ENCODE data around the gene TRIM74.
"Not testable (repeated sequence)": the region's sequence is repeated elsewhere in the genome, so short reads cannot be mapped to it uniquely, and the experiment has no call there.

The TRIM74 gene

DNA sequence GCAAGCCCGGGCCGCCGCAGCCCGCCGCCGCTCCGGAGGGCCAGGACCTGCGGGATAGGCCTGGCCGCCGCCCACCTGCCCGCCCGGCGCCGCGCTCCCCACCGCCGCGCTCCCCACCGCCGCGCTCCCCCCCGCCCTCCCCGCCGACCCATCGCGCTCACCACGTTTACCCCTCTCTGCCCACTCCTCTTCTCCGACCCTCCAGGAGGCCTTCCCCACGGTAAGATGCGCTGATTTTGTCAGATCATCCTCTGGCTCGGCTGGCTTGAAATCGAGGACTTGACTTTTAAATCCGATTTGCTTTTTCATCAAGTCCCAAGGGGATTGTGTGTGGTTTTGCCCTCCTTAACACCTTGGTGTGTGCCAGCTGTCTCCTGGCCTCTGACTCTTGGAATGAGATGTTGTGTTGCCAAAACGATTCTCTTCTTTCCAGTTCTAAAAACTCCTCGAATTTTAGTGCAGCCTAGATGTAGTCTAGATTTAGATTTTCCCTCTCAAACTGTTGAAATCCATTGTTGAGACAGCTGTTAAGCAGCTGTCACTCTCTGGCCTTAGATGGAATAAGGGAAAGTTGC lies 43.6 kb downstream of the TRIM74 start:
- H3K36me3 ChIP-seq (ENCODE audit: control insufficient read depth, low read depth, low read length): peaks cover 38% of the 10 kb centered on the region
- no peaks in the 10 kb centered on the region for H3K9me3 ChIP-seq (ENCODE audit: control insufficient read depth, low read depth, low read length)
- H3K4me3 ChIP-seq (ENCODE audit: low read length): peak overlapping the region; percentile 86
- H3K27me3 ChIP-seq (ENCODE audit: control insufficient read depth, insufficient read depth, low read length): no peaks in the 10 kb centered on the region
- H3K9ac ChIP-seq (ENCODE audit: low read length): peak overlapping the region; percentile 96
- H3K27ac ChIP-seq (ENCODE audit: low read length): no peak overlapping the region
- H3K4me1 ChIP-seq (ENCODE audit: control insufficient read depth, low read depth, low read length): no peaks in the 10 kb centered on the region

DNA sequence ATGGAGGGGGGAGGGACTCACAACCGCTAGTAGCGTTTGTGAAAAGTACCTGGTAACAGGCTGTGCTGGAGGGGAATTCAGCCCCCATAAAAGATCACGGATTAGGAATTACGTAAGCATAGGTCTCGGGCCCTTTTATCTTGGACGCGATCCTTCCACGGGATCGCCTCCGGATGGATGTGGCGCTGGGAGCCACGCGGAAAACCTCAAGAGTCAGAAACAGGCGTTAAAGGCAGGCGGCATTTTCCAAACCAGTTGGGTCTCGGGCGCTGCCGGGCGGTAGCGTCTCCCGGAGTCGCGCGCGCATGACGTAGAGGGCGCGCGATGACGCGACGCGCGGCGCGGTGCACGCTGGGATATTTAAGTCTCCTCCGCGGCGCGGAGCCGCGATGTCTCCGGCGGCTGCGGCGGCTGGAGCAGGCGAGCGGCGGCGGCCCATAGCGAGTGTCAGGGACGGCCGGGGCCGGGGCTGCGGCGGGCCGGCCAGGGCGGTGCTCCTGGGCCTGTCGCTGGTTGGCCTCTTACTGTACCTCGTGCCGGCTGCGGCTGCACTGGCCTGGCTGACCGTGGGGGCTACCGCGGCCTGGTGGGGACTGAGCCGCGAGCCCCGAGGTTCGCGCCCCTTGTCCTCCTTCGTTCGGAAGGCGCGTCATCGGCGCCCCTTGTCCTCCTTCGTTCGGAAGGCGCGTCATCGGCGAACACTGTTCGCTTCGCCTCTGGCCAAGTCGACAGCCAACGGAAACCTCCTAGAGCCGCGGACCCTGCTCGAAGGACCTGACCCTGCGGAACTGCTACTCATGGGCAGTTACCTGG lies 44.3 kb downstream of the TRIM74 start, which contains the start of gene POM121:
Gene POM121, plus strand, starts transcription at position 363 of the 813 bp plus-strand sequence. Its CDS starts 27 bp downstream, at position 390.
- Histone ChIP-seq H3K4me3 (ENCODE audit: low read length) (peak within 1 kb of the TSS; percentile 86), H3K27me3 (ENCODE audit: control insufficient read depth, insufficient read depth, low read length) (no peaks in the 10 kb centered on the region), H3K4me1 (ENCODE audit: control insufficient read depth, low read depth, low read length) (no peaks in the 10 kb centered on the region), H3K27ac (ENCODE audit: low read length) (peak within 1 kb of the TSS; percentile 92), H3K9ac (ENCODE audit: low read length) (peak within 1 kb of the TSS; percentile 96), H3K9me3 (ENCODE audit: control insufficient read depth, low read depth, low read length) (no peaks in the 10 kb centered on the region), H3K36me3 (ENCODE audit: control insufficient read depth, low read depth, low read length) (peaks cover 31% of the 10 kb centered on the region)

DNA sequence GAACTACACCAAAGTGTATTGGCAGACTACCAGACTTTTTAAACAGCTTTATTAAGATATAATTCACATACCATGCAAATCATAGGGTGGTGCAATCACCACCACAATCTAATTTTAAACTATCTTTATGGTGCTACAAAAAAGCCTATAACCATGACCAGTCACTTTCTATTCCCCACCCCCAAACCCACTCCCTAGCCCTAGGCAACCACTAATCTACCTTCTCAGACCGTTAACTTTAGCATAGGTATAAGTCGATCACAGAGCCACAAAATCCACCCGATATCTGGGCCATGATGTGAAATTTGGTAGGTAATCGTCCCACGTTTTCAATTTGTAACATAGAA lies 44.9 kb downstream of the TRIM74 start:
- H3K4me1 ChIP-seq (ENCODE audit: control insufficient read depth, low read depth, low read length): no peaks in the 10 kb centered on the region
- H3K36me3 ChIP-seq (ENCODE audit: control insufficient read depth, low read depth, low read length): peaks cover 28% of the 10 kb centered on the region
- no peaks in the 10 kb centered on the region for H3K9me3 ChIP-seq (ENCODE audit: control insufficient read depth, low read depth, low read length)
- H3K9ac ChIP-seq (ENCODE audit: low read length): peak overlapping the region; percentile 96
- peak overlapping the region; percentile 92 for H3K27ac ChIP-seq (ENCODE audit: low read length)
- H3K4me3 ChIP-seq (ENCODE audit: low read length): peak overlapping the region; percentile 86
- H3K27me3 ChIP-seq (ENCODE audit: control insufficient read depth, insufficient read depth, low read length): no peaks in the 10 kb centered on the region

DNA sequence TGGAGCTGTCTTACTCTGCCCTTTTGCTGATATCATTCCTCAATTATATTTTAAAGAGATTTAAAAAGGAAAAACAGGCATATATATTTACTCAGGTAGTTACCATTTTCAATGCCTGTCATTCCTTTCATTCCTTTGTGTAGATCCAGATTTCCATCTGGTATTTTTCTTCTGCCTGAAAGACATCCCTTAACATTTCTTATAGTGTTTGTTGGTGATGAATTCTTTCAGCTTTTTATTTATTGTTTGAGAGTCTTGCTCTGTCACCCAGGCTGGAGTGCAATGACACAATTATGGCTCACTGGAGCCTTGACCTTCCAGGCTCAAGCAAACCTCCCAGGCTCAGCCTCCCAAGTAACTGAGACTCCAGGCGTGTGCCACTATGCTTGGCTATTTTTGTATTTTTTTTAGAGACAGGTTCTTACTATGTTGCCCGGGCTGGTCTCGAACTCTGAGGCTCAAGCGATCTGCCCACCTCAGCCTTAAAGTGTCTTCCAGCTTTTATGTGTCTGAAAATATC lies 50.0 kb downstream of the TRIM74 start:
- Histone ChIP-seq H3K4me1 (ENCODE audit: control insufficient read depth, low read depth, low read length) (no peaks in the 10 kb centered on the region), H3K27me3 (ENCODE audit: control insufficient read depth, insufficient read depth, low read length) (no peaks in the 10 kb centered on the region), H3K9ac (ENCODE audit: low read length) (no peak overlapping the region), H3K9me3 (ENCODE audit: control insufficient read depth, low read depth, low read length) (no peaks in the 10 kb centered on the region), H3K4me3 (ENCODE audit: low read length) (no peak overlapping the region), H3K27ac (ENCODE audit: low read length) (no peak overlapping the region), H3K36me3 (ENCODE audit: control insufficient read depth, low read depth, low read length) (no peaks in the 10 kb centered on the region)

DNA sequence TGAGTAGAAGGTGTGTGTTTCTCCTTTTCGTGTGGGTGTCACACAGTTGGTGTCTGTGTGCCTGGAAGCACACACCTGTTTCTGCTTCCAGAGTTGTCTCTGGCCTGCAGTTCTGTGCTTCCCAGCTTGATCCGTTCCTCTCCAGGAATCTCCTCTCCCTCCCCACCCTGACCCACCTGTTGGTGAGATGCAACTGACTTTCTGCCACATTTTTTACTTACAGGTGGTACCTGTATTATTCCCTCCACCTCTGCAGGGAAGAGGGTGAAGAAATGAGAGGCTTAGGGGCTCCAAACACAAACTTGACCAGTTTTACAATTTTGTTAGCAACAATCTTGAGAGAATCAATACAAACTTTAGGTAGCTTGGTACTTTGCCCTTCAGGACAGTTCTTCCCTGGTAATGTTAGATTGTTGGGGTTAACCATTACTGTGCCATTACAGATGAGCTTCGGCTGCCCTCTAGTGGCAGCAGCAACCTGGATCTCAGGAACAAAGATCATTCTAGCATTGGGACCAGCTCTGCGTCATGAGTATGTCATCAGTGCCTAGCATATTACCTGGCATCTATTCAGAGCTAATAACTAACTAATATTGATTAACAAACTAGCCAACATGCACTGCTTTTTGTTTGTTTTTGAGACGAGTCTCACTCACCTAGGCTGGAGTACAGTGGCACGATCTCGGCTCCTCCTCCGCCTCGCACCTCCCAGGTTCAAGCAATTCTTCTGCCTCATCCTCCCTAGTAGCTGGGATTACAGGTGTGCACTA lies 54.3 kb downstream of the TRIM74 start:
- H3K9ac ChIP-seq (ENCODE audit: low read length); H3K27me3 ChIP-seq (ENCODE audit: control insufficient read depth, insufficient read depth, low read length); H3K9me3 ChIP-seq (ENCODE audit: control insufficient read depth, low read depth, low read length); H3K36me3 ChIP-seq (ENCODE audit: control insufficient read depth, low read depth, low read length); H3K27ac ChIP-seq (ENCODE audit: low read length); H3K4me3 ChIP-seq (ENCODE audit: low read length); H3K4me1 ChIP-seq (ENCODE audit: control insufficient read depth, low read depth, low read length): not testable (repeated sequence)

DNA sequence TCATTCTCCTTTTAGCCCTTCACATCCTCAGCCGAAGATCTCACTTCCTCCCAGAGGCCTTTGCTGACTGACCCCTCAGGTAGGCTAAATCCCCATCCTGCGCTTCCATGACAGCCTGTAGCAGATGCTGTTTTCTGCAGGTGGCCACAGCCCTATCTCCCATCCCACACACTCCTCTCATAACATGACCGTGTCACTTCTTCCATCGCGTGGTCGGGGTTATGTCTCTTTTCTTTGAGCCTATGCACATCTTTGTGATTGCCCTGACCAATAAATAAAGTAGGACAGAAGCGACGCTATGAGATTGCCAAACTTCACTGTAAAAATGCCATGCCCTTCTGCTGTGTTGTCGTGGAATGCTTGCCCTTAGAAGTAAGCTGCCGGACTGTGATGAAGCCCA lies 55.5 kb downstream of the TRIM74 start:
- H3K27ac ChIP-seq (ENCODE audit: low read length); H3K36me3 ChIP-seq (ENCODE audit: control insufficient read depth, low read depth, low read length); H3K9ac ChIP-seq (ENCODE audit: low read length); H3K27me3 ChIP-seq (ENCODE audit: control insufficient read depth, insufficient read depth, low read length); H3K4me3 ChIP-seq (ENCODE audit: low read length); H3K9me3 ChIP-seq (ENCODE audit: control insufficient read depth, low read depth, low read length): not testable (repeated sequence)
- H3K4me1 ChIP-seq (ENCODE audit: control insufficient read depth, low read depth, low read length): peaks cover 11% of the 10 kb centered on the region

DNA sequence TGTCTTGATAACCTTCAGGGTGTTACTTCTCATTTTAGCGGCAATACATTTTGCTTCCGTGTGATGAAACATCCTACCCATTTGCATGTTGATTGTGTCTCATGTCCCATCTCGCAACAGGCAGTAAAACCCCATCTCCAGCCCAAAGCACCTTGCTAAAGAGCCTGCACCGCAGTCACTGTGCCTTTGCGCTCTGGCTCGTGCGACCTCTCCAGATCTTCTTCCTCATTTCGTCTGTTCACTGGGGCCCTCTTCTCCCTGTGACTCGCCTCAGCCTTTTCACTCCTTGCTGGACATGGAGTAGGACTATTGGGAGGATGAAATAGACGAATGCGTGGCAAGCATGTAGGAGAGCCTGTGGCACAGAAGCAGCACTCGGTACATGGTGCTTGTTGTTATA lies 57.9 kb downstream of the TRIM74 start:
- H3K27me3 ChIP-seq (ENCODE audit: control insufficient read depth, insufficient read depth, low read length); H3K4me3 ChIP-seq (ENCODE audit: low read length); H3K9me3 ChIP-seq (ENCODE audit: control insufficient read depth, low read depth, low read length); H3K27ac ChIP-seq (ENCODE audit: low read length); H3K9ac ChIP-seq (ENCODE audit: low read length); H3K36me3 ChIP-seq (ENCODE audit: control insufficient read depth, low read depth, low read length): not testable (repeated sequence)
- H3K4me1 ChIP-seq (ENCODE audit: control insufficient read depth, low read depth, low read length): peaks cover 16% of the 10 kb centered on the region

All from iPS-18a (cell line).